Fibroblast of lung (primary cell): ENCODE results near the gene SLC9A3. TPM values are rescaled to one million over a fixed set of nuclear protein-coding genes. Genes with fewer than 3 reads are reported as not detected.

Experiments
- DNase-seq, 2 donors: peaks; one replicate each; pipeline versions ENCODE4 v3.0.0 to v3.0.0-alpha.2; 2010; ENCODE audit warnings: low read depth in 2 of 2
- H2AFZ ChIP-seq: 2 replicates; pipeline ENCODE4 v1.5.1; 2012; ENCODE audit warnings: low read length, control low read depth, inconsistent platforms
- H3K27ac ChIP-seq: 2 replicates; pipeline ENCODE4 v1.5.1; 2011; ENCODE audit warnings: low read length, control low read depth; ENCODE audit not compliant: insufficient read depth
- H3K27me3 ChIP-seq: 2 replicates; pipeline ENCODE4 v1.5.1; 2011; ENCODE audit warnings: mild to moderate bottlenecking, low read length; ENCODE audit not compliant: control insufficient read depth, insufficient read depth
- H3K36me3 ChIP-seq: 2 replicates; pipeline ENCODE4 v1.5.1; 2011; ENCODE audit warnings: low read length; ENCODE audit not compliant: control insufficient read depth, insufficient read depth
- H3K4me1 ChIP-seq: 2 replicates; pipeline ENCODE4 v1.5.1; 2011; ENCODE audit warnings: low read length; ENCODE audit not compliant: control insufficient read depth, insufficient read depth; ENCODE audit errors: extremely low read depth
- H3K4me2 ChIP-seq: 2 replicates; pipeline ENCODE4 v1.5.1; 2011; ENCODE audit warnings: low read length, control low read depth; ENCODE audit not compliant: insufficient read depth; ENCODE audit errors: extremely low read depth
- H3K4me3 ChIP-seq, 4 experiments: fragments of 200-600 bp in 1 of 4; sonication (generic) in 1 of 4; replicated peaks in 1 of 4; 2 replicates each; pipeline ENCODE4 v1.5.1; 2011 to 2016; ENCODE audit warnings: low read length in 4 of 4, low read depth in 3 of 4, mild to moderate bottlenecking in 3 of 4, control low read depth in 2 of 4, inconsistent platforms in 1 of 4, mixed read lengths in 1 of 4; ENCODE audit not compliant: insufficient read depth in 1 of 4; ENCODE audit errors: control extremely low read depth in 1 of 4
- H3K79me2 ChIP-seq: 2 replicates; pipeline ENCODE4 v1.5.1; 2012; ENCODE audit warnings: mild to moderate bottlenecking, low read length, inconsistent platforms; ENCODE audit not compliant: control insufficient read depth, insufficient read depth
- H3K9ac ChIP-seq: 2 replicates; pipeline ENCODE4 v1.5.1; 2011; ENCODE audit warnings: mild to moderate bottlenecking, low read length, control low read depth; ENCODE audit not compliant: insufficient read depth
- H3K9me3 ChIP-seq: 2 replicates; pipeline ENCODE4 v1.5.1; 2012; ENCODE audit warnings: low read depth, low read length; ENCODE audit not compliant: control insufficient read depth, insufficient read depth
- H4K20me1 ChIP-seq: 2 replicates; pipeline ENCODE4 v1.5.1; 2011; ENCODE audit warnings: low read length; ENCODE audit not compliant: control insufficient read depth, insufficient read depth; ENCODE audit errors: extremely low read depth
- CTCF ChIP-seq, 2 donors: IDR thresholded peaks in 1 of 2; conservative IDR thresholded peaks in 1 of 2; 1 replicate in 1 of 2; 2 replicates in 1 of 2; pipeline ENCODE4 v1.5.1; 2011 to 2012; ENCODE audit warnings: low read length in 2 of 2, control low read depth in 1 of 2, inconsistent platforms in 1 of 2, low read depth in 1 of 2, mild to moderate bottlenecking in 1 of 2
- EZH2 ChIP-seq: IDR thresholded peaks from 2 replicates; pipeline ENCODE4 v1.5.1; 2012; ENCODE audit warnings: low read length, control low read depth, mild to moderate bottlenecking; ENCODE audit errors: missing control alignments
- polyA plus RNA-seq, 2 donors: library from polyadenylated mRNA; depleted of rRNA in 1 of 2; stranded (reverse) in 1 of 2; unstranded in 1 of 2; fragments of >200 nt; gene quantifications; 2 replicates each; pipeline ENCODE4 v1.2.1, GENCODE V29; 2011 to 2012; ENCODE audit warnings: missing spikeins in 1 of 2
- total RNA-seq: library from RNA; depleted of rRNA; stranded (reverse); fragments of >200 nt; gene quantifications from 2 replicates; pipeline ENCODE4 v1.2.1, GENCODE V29; 2014

SLC9A3 gene
- total and polyA plus RNA-seq, 2 donors (not counting 1 experiment from before 2014, with no cell fraction given), result 0.50 to 0.84 TPM

GRCh38 chr5:462051-462481 lies 62.2 kb downstream of the SLC9A3 start:
- DNase-seq, result no peak
- no peak overlapping the region for H3K4me2 ChIP-seq
- H3K4me1 ChIP-seq, result no peaks in the 10 kb centered on the region
- H3K9me3 ChIP-seq, result no peaks in the 10 kb centered on the region
- H3K27me3 ChIP-seq, result no peaks in the 10 kb centered on the region
- H2AFZ ChIP-seq, result no peak overlapping the region
- no peak for TF ChIP-seq CTCF (conservative IDR thresholded peaks at IDR 0.05 in 1 of 2, IDR thresholded peaks at IDR 0.05 in 1 of 2; ENCODE audit: low read depth in 1 of 2, low read length in 2 of 2)
- no peak for TF ChIP-seq EZH2
- H4K20me1 ChIP-seq, result no peaks in the 10 kb centered on the region
- H3K27ac ChIP-seq, result no peak overlapping the region
- H3K79me2 ChIP-seq, result peaks cover 4% of the 10 kb centered on the region
- H3K36me3 ChIP-seq, result peaks cover 29% of the 10 kb centered on the region
- H3K4me3 ChIP-seq, result no peak overlapping the region
- no peak overlapping the region for H3K9ac ChIP-seq

- H3K4me1 ChIP-seq, result no peaks in the 10 kb centered on the region
- no peaks in the 10 kb centered on the region for H3K27me3 ChIP-seq
- no peak overlapping the region for H3K4me3 ChIP-seq
- H3K27ac ChIP-seq, result no peak overlapping the region
- no peaks in the 10 kb centered on the region for H3K9me3 ChIP-seq
- peaks cover 26% of the 10 kb centered on the region for H3K36me3 ChIP-seq
- no peak overlapping the region for H3K4me2 ChIP-seq
- H4K20me1 ChIP-seq, result no peaks in the 10 kb centered on the region
- H3K79me2 ChIP-seq, result peaks cover 14% of the 10 kb centered on the region
- TF ChIP-seq EZH2, result no peak
- TF ChIP-seq CTCF (conservative IDR thresholded peaks at IDR 0.05 in 1 of 2, IDR thresholded peaks at IDR 0.05 in 1 of 2; ENCODE audit: low read depth in 1 of 2, low read length in 2 of 2), result no peak
- H2AFZ ChIP-seq, result no peak overlapping the region
- H3K9ac ChIP-seq, result no peak overlapping the region
- no peak for DNase-seq
Observed at GRCh38 chr5:460273-460625, 64.0 kb downstream of the SLC9A3 start.

- peaks cover 26% of the 10 kb centered on the region for H3K36me3 ChIP-seq
- peaks cover 18% of the 10 kb centered on the region for H3K79me2 ChIP-seq
- no peak overlapping the region for H3K4me2 ChIP-seq
- DNase-seq, result no peak
- H3K4me1 ChIP-seq, result no peaks in the 10 kb centered on the region
- no peaks in the 10 kb centered on the region for H3K9me3 ChIP-seq
- no peak overlapping the region for H3K9ac ChIP-seq
- no peak for TF ChIP-seq EZH2
- TF ChIP-seq CTCF (conservative IDR thresholded peaks at IDR 0.05 in 1 of 2, IDR thresholded peaks at IDR 0.05 in 1 of 2; ENCODE audit: low read depth in 1 of 2, low read length in 2 of 2), result no peak
- H4K20me1 ChIP-seq, result no peaks in the 10 kb centered on the region
- no peak overlapping the region for H3K4me3 ChIP-seq
- no peak overlapping the region for H2AFZ ChIP-seq
- no peaks in the 10 kb centered on the region for H3K27me3 ChIP-seq
- H3K27ac ChIP-seq, result no peak overlapping the region
Observed at GRCh38 chr5:459562-460272, 64.5 kb downstream of the SLC9A3 start.
